ENCODE data around the gene GRK5. TPM values are rescaled to one million over a fixed set of nuclear protein-coding genes. Genes with fewer than 3 reads are reported as not detected.

Gene GRK5
- total and polyA plus RNA-seq, 9 of the 15 experiments (the other 6 are each of a cell fraction or from before 2014, with no cell fraction given), result 0.46 to 0.83 (median 0.67) TPM; not detected in 2

DNA sequence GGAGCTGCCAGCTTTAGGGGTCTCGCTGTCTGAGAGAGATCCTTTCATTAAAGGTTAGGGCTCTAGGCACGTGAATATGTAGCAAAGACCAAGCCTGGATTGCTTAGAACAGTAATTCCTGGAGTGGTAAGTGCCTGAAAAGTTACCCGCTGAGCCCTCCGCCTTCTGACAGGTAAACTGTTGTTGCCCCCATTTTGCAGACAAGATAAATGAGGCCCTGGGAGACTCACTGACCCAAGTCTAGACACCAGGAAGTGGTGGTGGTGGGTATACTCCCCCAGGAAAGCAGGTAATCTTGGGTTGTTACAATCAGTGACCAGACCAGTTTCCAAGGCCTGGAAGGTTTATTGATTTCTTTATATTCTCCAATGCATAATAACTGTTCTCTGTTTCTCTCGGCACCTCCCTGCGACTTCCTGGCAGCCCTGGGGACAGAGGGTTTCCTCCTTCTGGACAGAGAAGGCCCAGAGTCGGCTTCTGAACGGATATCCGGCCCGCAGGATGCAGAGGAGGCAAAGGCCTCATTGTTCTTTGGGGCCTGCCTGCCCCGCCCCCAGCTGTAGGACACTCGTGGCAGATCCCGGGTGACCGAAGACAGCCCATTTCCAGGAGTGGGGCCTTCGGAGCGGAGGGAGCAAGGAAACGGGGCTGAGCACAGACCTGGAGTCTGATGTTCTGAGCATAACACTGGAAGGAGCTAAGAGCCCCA is 1.3 kb upstream of the GRK5 start (continued):
- TF ChIP-seq, protein P1, sequence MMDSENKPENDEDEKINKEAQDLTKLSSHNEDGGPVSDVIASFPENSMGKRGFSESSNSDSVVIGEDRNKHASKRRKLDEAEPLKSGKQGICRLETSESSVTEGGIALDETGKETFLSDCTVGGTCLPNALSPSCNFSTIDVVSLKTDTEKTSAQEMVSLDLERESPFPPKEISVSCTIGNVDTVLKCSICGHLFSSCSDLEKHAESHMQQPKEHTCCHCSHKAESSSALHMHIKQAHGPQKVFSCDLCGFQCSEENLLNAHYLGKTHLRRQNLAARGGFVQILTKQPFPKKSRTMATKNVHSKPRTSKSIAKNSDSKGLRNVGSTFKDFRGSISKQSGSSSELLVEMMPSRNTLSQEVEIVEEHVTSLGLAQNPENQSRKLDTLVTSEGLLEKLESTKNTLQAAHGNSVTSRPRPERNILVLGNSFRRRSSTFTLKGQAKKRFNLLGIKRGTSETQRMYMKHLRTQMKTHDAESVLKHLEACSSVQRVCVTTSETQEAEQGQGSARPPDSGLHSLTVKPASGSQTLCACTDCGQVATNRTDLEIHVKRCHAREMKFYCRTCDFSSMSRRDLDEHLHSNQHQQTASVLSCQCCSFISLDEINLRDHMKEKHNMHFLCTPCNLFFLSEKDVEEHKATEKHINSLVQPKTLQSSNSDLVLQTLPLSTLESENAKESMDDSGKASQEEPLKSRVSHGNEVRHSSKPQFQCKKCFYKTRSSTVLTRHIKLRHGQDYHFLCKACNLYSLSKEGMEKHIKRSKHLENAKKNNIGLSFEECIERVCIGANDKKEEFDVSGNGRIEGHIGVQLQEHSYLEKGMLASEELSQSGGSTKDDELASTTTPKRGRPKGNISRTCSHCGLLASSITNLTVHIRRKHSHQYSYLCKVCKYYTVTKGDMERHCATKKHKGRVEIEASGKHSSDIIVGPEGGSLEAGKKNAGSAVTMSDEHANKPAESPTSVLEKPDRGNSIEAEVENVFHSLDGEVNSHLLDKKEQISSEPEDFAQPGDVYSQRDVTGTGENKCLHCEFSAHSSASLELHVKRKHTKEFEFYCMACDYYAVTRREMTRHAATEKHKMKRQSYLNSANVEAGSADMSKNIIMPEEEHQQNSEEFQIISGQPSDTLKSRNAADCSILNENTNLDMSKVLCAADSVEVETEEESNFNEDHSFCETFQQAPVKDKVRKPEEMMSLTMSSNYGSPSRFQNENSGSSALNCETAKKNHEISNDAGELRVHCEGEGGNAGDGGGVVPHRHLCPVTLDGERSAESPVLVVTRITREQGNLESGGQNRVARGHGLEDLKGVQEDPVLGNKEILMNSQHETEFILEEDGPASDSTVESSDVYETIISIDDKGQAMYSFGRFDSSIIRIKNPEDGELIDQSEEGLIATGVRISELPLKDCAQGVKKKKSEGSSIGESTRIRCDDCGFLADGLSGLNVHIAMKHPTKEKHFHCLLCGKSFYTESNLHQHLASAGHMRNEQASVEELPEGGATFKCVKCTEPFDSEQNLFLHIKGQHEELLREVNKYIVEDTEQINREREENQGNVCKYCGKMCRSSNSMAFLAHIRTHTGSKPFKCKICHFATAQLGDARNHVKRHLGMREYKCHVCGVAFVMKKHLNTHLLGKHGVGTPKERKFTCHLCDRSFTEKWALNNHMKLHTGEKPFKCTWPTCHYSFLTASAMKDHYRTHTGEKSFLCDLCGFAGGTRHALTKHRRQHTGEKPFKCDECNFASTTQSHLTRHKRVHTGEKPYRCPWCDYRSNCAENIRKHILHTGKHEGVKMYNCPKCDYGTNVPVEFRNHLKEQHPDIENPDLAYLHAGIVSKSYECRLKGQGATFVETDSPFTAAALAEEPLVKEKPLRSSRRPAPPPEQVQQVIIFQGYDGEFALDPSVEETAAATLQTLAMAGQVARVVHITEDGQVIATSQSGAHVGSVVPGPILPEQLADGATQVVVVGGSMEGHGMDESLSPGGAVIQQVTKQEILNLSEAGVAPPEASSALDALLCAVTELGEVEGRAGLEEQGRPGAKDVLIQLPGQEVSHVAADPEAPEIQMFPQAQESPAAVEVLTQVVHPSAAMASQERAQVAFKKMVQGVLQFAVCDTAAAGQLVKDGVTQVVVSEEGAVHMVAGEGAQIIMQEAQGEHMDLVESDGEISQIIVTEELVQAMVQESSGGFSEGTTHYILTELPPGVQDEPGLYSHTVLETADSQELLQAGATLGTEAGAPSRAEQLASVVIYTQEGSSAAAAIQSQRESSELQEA (IDR thresholded peaks at IDR 0.05; ENCODE audit: low read depth), result no peak
- TF ChIP-seq SMARCE1 (IDR thresholded peaks at IDR 0.05) (no peak), GABPA (tag; conservative IDR thresholded peaks at IDR 0.05; ENCODE audit: low read depth) (peak; percentile 58), BCOR (IDR thresholded peaks at IDR 0.05) (peak; percentile 56; the same call in 1 of the 2 replicates), NR2C2 (CRISPR knock-in tag; IDR thresholded peaks at IDR 0.05) (no peak), NR2C2 (tag; IDR thresholded peaks at IDR 0.05) (no peak), KDM1A (IDR thresholded peaks at IDR 0.05) (peak; percentile 28 to 38; a peak in 2 of 4 replicates)
- TF ChIP-seq, protein P2, sequence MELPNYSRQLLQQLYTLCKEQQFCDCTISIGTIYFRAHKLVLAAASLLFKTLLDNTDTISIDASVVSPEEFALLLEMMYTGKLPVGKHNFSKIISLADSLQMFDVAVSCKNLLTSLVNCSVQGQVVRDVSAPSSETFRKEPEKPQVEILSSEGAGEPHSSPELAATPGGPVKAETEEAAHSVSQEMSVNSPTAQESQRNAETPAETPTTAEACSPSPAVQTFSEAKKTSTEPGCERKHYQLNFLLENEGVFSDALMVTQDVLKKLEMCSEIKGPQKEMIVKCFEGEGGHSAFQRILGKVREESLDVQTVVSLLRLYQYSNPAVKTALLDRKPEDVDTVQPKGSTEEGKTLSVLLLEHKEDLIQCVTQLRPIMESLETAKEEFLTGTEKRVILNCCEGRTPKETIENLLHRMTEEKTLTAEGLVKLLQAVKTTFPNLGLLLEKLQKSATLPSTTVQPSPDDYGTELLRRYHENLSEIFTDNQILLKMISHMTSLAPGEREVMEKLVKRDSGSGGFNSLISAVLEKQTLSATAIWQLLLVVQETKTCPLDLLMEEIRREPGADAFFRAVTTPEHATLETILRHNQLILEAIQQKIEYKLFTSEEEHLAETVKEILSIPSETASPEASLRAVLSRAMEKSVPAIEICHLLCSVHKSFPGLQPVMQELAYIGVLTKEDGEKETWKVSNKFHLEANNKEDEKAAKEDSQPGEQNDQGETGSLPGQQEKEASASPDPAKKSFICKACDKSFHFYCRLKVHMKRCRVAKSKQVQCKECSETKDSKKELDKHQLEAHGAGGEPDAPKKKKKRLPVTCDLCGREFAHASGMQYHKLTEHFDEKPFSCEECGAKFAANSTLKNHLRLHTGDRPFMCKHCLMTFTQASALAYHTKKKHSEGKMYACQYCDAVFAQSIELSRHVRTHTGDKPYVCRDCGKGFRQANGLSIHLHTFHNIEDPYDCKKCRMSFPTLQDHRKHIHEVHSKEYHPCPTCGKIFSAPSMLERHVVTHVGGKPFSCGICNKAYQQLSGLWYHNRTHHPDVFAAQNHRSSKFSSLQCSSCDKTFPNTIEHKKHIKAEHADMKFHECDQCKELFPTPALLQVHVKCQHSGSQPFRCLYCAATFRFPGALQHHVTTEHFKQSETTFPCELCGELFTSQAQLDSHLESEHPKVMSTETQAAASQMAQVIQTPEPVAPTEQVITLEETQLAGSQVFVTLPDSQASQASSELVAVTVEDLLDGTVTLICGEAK (IDR thresholded peaks at IDR 0.05), result 0 out of 2 replicates have a peak, but pooled peaks have one; percentile 32
- TF ChIP-seq, protein P2 (CRISPR knock-in tag; IDR thresholded peaks at IDR 0.05), result no peak

Data from K562 (cell line).